GM18868 (cell line): ENCODE measurements around the gene BORCS8.
"Not testable (repeated sequence)": the region's sequence is repeated elsewhere in the genome, so short reads cannot be mapped to it uniquely, and the experiment has no call there.

Experiments
- ATAC-seq: cut with Tn5 transposase; IDR thresholded peaks from one replicate; pipeline ENCODE4 v1.9.1; 2021; ENCODE audit warnings: mild to moderate bottlenecking, moderate library complexity; ENCODE audit not compliant: unreplicated experiment

BORCS8 gene

GRCh38 chr19:19185853-19186740 is 5.9 kb downstream of the BORCS8 start:
- no peak for ATAC-seq

- no peak for ATAC-seq
Measured at GRCh38 chr19:19181488-19181998, 10.4 kb downstream of the BORCS8 start.

- ATAC-seq = no peak
Measured at GRCh38 chr19:19179548-19180441, 12.2 kb downstream of the BORCS8 start.

- ATAC-seq = no peak
Measured at GRCh38 chr19:19176950-19177349, 15.0 kb downstream of the BORCS8 start.

GRCh38 chr19:19173243-19173642 is 18.7 kb downstream of the BORCS8 start:
- ATAC-seq = not testable (repeated sequence)

GRCh38 chr19:19171821-19172532 is 20.0 kb downstream of the BORCS8 start:
- no peak for ATAC-seq

- ATAC-seq = no peak
Measured at GRCh38 chr19:19170873-19171672, 20.9 kb downstream of the BORCS8 start.

- ATAC-seq = peak; percentile 86
Measured at GRCh38 chr19:19170053-19170872, 21.7 kb downstream of the BORCS8 start, which contains the start of gene MEF2B. Gene MEF2B (minus strand): TSS chr19:19170263. CDS start chr19:19150735, 19,528 bp downstream.

- ATAC-seq = peak; percentile 2
Measured at GRCh38 chr19:19169236-19170052, 22.5 kb downstream of the BORCS8 start.

- ATAC-seq = no peak
Measured at GRCh38 chr19:19167612-19168011, 24.3 kb downstream of the BORCS8 start.

GRCh38 chr19:19165396-19165795 is 26.6 kb downstream of the BORCS8 start:
- no peak for ATAC-seq

GRCh38 chr19:19162495-19162894 is 29.5 kb downstream of the BORCS8 start:
- ATAC-seq = no peak

GRCh38 chr19:19160461-19161035 is 31.4 kb downstream of the BORCS8 start:
- ATAC-seq = peak; percentile 50

- no peak for ATAC-seq
Measured at GRCh38 chr19:19159534-19159933, 32.4 kb downstream of the BORCS8 start.

- no peak for ATAC-seq
Measured at GRCh38 chr19:19157808-19158207, 34.1 kb downstream of the BORCS8 start.

- ATAC-seq = no peak
Measured at GRCh38 chr19:19155495-19156219, 36.3 kb downstream of the BORCS8 start.
